Stimulated activated CD8-positive, alpha-beta memory T cell treated with anti-CD3 and anti-CD28 coated beads, Interleukin-4, amount 100 ng/mL, for 48 hours (primary cell): Measurements from ENCODE around the gene NKX6-2.
"Not testable (repeated sequence)": the region's sequence is repeated elsewhere in the genome, so short reads cannot be mapped to it uniquely, and the experiment has no call there.

Experiments
- DNase-seq: peaks from one replicate; pipeline ENCODE4 v3.0.0-alpha.2; 2020

NKX6-2 gene

DNA sequence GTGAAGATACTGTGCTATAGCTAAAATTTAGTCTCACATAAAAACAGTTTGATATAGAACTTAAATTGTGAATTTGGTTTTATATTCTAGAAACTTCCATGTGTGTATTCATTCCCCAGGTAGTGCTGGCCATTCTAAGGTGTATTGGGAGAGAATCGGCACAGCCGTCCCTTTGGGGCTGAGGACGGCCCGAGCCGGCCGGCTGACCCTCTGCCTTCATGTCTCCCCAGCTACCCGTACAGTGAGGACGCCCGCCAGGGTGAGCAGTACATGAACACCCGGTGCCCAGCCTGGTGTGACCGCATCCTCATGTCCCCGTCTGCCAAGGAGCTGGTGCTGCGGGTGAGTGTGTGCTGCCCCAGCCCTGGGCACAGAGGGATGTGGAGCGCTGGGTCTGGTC, 8.5 kb downstream of the NKX6-2 start:
- DNase-seq, result no peak

DNA sequence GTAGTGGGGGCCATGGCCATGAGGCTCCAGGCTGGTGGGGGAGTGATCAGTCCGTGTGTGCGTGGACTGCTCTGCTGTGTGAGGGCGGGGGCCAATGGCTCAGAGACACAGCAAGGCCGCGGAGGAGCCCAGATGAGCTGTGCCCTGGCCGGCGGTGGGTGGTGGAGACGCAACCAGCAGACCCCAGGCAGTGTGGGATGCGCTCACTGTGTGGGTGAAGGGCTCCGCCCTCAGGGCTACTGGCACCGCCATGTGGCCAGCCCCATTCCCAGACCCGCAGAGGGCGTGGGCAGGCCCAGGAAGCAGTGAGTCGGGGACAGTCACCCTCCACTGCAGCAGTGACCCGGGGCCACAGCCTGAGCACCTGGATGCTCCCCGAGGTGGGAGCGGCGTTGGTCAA, 9.1 kb downstream of the NKX6-2 start:
- DNase-seq, result no peak

DNA sequence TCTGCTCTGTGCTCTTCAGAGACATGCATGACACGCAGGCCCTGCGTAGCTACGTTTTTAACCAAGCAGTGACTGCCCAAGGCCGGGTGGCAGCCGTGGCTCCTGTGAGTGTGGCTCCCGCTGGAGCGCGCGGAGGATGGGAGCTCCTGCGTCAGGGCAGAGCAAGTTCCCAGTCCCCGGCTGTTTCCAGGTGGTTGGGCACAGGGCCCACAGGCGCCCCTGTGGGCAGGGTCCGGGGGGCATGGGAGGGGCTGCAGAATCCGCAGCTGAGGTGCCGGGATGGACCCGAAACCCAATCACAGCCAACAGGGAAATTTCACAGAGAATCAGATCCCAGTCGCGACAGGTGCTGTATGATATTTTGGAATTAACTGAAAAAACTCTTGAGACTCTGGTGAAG, 9.8 kb downstream of the NKX6-2 start:
- DNase-seq, result no peak

DNA sequence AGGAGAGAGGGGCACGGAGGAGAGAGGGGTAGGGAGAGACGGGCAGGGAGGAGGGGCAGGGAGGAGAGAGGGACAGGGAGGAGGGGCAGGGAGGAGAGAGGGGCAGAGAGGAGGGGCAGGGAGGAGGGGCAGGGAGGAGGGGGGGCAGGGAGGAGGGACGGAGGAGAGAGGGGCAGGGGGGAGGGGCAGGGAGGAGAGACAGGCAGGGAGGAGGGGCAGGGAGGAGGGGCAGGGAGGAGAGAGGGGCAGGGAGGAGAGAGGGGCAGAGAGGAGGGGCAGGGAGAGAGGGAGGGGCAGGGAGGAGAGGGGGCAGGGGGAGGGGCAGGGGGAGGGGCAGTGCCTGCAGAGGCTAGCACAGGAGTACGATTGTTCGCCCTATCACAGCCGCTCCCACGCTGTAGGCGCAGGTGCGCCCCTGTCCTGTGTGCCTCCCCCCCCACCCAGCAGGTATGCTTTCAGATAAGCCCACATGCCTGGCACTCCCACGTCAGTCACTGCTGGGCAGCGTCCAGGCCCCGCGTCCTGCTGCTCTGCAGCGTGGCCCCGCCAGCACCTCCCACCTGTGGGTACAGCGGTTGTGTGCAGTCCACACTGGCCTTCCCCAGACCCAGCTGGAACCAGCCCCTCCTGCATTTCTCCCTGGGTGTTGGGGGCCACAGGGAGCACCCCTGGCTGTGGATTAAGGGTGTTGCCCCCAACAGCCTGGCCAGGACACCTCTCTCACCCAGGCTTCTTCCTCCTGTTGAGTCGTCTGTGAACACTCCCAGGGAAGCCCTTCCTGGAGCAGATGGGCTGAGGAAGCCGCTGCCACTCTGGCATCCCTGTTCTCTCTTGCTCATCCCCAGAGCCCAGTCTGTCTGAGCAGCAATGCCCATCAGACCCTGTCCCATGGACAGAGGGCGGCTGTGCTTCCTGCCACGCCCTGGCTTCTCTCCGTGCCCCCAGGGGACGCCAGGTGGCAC, 10.8 kb downstream of the NKX6-2 start:
- DNase-seq, result no peak

DNA sequence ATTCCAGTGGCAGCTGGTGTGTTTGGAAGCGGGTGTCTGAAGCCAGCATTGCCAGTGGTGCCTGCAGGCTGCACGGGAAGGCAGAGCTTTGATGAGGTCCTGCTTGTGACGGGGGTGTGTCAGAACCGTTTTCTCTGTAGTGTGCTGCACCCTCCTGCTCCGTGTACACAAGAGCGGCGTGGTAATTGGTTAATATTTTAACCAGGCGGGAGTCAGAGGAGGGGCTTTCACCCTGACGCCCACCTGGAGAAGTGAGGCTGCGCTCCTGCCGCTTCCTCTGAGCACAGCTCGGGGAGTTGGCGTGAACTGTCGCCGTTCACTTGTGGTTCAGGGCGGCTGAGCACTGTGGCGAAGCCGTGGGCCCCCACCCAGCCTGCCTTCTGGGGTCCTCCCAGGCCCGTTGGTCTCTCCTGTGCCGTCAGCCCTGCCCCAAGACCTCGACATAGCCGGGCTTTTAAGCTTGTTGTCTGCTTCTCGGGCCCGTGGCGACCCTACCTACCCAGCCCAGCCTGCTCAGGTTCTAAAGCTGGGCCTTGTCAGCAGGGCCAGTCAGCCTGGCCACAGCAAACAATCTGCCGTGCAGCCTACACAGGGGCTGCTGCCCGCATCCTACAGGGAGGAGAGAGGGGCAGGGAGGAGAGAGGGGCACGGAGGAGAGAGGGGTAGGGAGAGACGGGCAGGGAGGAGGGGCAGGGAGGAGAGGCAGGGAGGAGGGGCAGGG, 11.6 kb downstream of the NKX6-2 start:
- no peak for DNase-seq

DNA sequence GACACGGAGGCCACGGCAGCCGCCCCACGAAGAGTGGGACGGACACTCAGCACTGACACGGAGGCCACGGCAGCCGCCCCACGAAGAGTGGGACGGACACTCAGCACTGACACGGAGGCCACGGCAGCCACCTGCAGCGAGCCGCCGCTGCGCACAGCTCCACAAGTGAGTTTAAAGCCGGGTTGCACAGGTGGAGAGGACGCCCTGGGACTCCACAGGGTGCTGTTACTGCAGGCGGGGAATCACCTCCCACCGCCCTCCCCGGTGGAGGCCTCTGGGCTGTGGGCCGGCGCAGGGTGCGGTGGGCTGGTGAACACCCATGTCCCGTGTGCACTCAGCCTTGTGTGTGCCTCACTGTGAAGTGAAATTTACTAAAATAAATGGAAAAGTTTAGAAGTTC, 13.1 kb downstream of the NKX6-2 start:
- DNase-seq, result not testable (repeated sequence)

DNA sequence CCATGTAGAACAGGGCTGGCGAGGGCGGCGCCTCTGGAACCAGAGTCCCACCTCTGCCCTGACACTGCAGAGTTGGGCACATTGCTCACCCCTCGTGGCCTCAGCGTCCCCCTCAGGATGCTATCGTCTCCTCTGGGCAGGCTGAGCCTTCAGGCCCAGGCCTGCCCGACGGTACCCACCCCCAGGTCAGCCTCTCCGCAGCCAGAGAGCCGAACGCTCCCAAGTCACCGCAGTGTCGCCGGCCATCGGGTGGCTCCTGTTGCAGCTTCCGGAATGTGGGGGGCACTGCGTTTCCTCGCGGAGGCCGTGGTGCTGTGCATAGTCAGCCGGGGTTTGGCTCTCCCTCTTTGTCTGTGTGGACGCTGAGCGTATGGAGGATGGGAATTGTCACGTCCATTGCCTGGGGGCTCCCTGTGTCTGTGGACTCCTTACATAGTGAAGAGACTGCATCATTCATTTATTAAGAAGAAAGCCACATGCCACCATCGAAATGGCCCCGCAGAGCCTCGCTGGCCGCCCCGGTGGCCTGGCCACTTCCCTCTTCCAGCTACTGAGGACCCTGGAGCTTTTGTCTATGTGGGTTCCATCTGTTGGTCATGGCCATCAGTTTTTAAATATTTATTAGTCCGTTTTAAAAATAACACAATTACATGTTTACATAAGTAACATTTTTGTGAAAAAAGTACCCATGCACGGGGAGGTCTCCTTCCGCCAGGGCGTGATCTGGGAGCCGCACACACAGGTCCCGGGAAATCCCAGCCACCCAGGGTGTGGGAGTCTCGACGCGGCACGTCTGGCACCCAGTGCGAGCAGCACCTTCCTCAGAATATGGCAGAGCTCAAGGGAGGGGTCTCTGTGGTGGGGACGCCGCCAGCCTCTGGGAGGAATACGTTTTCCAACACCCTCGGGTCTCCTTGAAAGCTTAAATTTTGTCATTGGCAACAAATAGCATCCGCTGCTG, 15.6 kb downstream of the NKX6-2 start:
- DNase-seq, result no peak

DNA sequence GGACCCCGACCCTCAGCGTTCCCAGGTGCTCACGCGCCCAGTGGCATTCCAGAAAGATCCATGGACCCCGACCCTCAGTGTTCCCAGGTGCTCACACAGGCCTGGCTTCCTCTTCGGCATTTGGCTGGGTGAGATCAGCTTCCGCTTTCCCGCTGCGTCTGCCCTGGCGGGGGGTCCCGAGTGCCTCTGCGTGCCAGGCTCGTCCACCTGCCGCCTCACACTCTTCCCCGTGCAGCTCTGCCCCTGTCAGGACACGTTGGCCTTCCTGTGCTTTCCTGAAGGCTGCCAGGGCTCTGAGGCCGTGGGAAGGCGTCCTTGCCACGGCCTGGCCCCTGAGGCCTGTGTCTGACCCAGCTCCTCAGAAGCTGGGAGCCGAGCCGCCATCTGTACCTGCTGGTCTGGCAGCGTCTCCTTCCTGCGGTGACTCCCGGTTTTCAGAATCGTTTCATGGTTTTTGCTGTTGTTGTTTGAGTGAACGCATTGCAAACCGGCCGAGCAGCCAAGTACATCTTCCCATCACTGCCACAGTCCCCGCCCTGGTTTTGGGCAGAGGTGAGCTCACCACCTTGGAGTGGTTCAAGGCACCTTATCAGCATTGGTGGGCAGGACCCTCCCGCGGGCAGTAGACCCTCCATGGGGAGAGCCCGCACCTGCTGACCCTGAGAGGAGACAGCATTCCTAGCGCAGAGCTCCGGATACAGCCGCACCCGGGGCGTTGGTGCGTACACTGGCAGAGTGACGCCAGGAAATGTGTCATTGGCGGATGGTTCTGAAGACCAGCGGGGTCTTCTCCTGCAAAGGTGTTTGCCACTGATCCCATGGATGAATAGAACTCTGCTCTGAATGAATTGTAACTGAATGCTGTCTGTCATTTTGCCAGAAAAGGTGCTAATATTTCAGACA, 17.4 kb downstream of the NKX6-2 start:
- no peak for DNase-seq

DNA sequence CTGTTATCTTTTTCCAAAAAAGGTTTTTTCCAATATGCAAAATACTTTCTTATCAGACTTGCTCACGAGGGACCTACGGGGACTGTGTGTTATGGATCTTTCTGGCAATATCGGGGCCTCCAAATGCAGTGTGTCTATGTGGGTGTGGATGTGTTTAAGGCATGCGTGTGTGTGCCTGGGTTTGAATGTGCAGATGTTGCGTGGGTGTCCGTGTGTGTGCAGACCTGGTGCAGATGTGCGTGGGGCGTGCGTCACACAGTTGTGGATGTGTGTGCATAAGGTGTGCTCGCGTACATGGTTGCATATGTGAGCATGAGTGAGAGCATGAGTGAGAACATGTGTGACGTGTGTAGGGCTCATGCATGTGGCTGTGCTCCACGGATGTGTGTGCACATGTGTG, 19.7 kb downstream of the NKX6-2 start:
- no peak for DNase-seq

DNA sequence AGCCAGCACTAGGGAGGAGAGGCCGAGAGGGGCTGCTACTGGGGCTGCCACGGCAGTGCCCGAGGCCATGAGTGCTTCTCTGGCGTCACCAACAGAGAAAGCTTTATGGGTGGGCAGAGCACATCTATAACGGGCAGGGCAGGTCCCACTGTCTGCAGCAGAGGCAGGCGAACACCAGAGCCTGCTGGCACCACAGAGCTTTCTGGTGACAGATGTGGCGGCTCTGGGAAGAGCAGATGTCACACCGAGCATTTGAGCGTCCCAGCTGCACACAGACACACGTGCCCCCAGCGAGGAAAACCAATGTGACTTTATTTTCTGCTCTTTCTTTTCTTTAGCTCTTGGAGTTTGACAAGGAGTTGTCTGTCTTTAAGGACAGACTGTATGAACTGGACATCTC, 20.5 kb downstream of the NKX6-2 start:
- no peak for DNase-seq

DNA sequence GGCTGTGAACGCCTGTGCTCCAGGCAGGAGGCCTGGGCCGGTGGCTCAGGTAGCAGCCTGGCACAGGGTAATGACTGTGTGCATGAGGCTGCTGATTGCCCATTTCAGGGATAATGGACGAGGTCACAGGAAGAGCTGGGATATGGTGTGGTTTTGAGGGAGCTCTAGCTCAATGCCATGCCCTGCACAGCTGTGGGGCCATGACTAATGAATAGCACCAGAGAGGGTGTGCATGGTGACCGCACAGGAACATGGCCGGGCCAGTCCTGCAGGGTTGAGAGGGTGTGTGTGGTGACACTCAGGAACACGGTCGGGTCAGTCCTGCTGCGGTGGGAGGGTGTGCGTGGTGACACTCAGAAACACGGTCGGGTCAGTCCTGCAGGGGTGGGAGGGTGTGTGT, 21.8 kb downstream of the NKX6-2 start:
- DNase-seq, result no peak

DNA sequence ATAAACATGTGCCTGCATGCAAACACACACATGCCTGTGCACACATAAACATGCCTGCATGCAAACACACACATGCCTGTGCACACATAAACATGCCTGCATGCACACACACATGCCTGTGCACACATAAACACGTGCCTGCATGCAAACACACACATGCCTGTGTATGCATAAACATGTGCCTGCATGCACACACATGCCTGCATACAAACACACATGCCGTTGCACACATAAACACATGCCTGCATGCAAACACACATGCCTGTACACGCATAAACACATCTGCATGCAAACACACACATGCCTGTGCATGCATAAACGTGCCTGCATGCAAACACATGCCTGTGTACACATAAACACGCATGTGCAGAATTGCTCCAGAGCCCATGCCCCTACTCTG, 22.4 kb downstream of the NKX6-2 start:
- no peak for DNase-seq

DNA sequence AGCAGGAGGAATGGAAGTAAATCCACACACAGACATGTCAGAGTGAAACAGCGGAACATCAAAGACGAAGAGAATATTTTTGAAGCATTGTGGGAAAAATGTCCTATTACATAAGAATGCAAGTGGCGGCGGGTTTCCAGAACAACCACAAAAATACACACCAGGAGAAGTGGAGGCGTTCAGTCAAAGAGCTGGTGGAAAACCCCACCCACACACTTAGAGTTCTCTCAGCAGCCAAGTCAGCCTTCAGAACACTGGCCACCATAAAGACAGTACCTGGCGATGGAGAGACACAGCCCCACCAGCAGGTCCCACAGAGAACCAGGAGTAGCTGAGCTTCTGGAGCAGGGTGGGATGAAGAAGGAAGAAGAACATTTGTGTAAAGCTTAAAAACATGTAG, 23.7 kb downstream of the NKX6-2 start:
- DNase-seq, result no peak

DNA sequence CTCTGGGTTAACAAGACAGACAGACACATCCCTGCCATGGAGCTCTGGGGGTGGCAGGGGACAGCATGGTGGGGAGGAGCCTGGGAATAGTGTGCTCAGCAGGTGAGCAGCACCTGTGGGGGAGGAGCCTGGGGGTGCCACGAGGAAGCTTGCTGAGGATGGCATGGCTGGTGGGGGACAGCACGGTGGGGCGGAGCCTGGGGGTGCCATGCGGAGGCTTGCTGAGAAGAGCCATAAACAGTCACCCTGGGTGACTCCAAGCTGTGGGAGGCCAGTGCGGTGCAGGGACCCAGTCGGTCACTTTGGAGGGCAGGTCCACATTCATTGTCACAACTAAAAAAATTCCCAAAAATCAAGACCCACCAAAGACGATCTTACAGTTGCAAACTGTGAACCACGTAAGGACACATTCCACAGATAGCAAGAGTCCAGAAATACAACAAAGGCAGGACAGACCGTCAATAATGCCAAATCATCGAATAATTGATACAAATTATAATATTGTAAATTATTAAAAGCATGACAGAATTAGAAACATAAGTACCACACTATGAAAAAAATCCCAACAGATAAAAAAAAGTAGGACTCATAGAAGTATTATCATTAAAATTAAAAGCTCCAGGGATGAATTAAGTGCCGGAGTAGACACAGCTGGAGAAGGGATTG, 24.4 kb downstream of the NKX6-2 start:
- no peak for DNase-seq

DNA sequence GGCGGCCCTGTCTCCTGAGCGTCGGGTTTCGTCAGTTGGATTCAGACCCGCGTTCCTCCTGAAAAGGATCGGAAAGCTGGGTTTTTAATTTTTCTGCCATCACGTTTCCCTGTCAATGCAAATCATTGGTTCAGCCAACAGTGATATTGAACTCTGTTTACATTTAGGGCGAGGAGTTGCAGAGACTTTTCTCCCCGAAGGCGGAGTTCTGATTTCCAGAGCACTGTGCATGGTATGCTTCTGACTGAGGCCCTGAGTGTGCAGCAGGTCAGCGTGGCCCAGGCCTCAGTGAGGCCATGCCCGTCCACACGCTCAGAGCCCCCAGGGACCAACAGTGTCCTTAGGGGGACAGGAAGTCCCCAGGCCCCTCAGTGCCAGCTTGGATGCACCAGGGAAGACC, 27.1 kb downstream of the NKX6-2 start:
- DNase-seq, result no peak

DNA sequence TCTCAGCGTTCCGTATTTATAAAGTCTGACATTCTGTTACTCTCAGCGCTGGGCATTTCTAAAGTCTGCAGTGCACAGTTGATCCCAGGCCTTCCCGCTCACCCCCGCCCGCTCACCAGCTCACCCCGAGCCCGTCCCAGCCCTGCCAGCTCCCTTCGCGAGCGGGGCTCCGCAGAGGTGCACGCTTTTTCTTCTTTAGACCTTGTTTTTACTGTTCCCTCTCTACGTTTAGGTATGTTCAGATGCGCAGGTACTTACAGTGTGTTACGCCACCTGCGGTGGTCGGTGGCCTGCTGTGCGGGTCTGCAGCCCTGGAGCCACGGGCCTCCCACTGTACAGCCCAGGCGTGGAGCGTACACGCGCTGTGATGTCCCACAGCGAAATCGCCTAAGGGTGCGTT, 28.8 kb downstream of the NKX6-2 start:
- DNase-seq, result no peak

DNA sequence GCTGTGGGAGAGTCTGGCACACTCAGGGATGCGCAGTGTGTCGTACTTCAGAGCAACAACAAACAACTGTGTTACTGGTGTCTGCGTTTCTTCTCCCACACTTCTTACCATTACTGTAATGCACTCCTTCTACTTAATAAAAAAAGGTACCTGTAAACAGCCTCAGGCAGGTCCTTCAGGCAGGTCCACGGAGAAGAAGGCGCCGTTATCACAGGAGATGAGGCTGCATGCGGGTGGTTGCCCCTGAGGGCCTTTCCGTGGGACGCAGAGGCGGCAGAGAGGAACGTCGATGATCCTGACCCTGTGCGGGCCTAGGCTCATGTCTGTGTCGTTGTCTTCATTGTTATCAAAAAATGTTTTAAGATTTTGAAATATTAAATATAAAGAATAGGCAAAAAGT, 29.4 kb downstream of the NKX6-2 start:
- no peak for DNase-seq

DNA sequence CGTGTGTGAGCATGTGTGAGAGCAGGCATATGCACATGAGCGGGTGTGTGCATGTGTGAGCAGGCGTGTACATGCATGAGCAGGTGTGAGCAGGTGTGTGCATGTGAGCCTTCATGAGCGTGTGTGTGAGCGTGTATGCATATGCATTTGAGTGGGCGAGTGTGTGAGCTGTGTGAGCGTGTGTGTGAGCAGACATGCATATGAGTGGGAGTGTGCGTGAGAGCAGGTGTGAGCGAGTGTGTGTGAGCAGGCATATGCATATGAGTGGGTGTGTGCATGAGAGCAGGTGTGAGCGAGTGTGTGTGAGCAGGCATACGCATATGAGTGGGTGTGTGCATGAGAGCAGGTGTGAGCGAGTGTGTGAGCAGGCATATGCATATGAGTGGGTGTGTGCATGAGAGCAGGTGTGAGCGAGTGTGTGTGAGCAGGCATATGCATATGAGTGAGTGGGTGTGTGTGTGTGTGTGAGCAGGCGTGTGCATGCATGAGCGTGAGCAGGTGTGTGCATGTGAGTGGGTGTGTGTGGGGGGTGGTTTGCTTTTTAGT, 30.7 kb downstream of the NKX6-2 start:
- no peak for DNase-seq

DNA sequence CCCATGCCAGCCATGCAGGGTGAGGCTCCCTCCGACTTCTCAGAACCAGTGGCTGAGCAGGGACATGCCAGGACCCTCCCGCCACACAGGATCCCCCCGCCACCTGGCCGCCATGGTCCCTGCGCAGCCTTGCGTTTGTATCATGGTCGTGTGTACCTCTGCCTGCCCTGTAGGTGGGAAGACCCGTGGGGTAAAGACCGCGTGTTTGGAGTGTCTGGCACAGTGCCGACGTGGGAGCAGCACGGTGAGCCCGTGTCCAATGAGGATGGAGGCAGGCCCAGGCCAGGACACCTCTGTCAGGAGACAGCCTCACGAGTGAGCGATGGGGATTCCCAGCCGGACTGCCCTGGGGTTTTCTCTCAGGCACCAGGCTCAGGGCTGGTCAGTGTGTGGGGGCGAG, 31.9 kb downstream of the NKX6-2 start:
- no peak for DNase-seq

DNA sequence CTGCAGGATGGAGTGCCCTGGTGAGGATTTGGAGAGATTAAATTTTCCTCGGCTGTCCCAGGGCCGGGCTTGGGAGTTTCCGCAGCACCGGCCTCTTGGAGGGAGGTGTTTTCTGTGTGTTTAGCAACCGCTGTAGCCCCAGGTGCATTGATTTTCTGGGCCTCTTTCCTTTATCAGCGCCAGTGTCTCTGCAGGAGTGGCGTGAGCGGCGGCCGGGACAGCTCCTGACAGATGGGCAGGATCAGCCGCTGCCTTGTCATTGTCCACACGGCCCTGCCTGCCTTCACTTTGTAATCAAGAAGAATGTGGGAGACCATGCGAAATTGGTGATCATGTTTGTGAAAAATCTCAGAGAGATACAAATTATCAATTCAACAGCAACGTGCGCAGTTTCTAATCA, 32.4 kb downstream of the NKX6-2 start:
- DNase-seq, result no peak

DNA sequence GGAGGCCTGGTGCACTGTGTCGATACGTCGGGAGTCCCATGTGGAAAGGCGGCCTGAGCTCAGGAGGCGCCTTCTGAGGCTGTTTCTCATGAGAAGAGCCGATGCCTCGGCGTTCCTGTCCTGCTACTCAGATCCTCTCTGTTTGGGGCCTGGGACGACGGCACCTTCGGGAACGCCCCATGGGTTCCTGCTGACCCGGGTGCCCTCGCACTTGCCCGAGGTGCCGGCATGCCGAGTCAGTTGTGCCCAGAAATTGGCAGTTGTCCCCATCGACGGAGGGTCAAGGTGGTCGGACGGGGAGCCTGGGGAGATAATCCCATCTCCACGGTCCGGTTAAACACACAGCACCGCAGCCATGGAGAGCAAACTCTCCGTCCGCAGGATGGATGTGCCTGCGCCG, 33.0 kb downstream of the NKX6-2 start:
- DNase-seq, result no peak
